ENCODE measurements around the gene OVOL2. TPM values are rescaled to one million over a fixed set of nuclear protein-coding genes. Genes with fewer than 3 reads are reported as not detected.

The OVOL2 gene
- total RNA-seq, 2 donors from 2014 or later: 25.6 to 34.8 TPM

GRCh38 chr20:17976305-17976704 lies 81.4 kb downstream of the OVOL2 start:
- no peak overlapping the region for H3K27ac ChIP-seq
- H3K4me3 ChIP-seq: no peak overlapping the region
- H3K36me3 ChIP-seq: no peaks in the 10 kb centered on the region
- 93% methylated on average over 6 of the region's 6 CpGs for WGBS
- TF ChIP-seq POLR2AphosphoS5 (IDR thresholded peaks at IDR 0.05): no peak
- no peak for TF ChIP-seq CTCF (IDR thresholded peaks at IDR 0.05)
- no peak for TF ChIP-seq POLR2A (IDR thresholded peaks at IDR 0.05)
- no peaks in the 10 kb centered on the region for H3K9me3 ChIP-seq
- intact Hi-C loops (cut with DNase I): no loop called here
- H3K4me1 ChIP-seq (replicated peaks): no peaks in the 10 kb centered on the region
- DNase-seq (ENCODE audit: low spot score): no peak
- no peaks in the 10 kb centered on the region for H3K27me3 ChIP-seq (replicated peaks; ENCODE audit: insufficient read depth)

Small RNAs within 50 kb of the gene (small RNA-seq; reads per million reads assigned to genes)
- gene RNU7-137P: 0 reads per million in 2 donors

Other genes with a start within 250 kb of the OVOL2 start
- gene SNX5, start 89.1 kb downstream of the OVOL2 start, total RNA-seq: 10 to 100 TPM; 48.3 to 84.8 TPM
- 10 to 100 TPM; 11.1 to 15.5 TPM for gene MGME1, start 88.9 kb downstream of the OVOL2 start, total RNA-seq
- 10 to 100 TPM; 15.2 to 23.3 TPM for gene KAT14, start 79.9 kb upstream of the OVOL2 start, total RNA-seq
- 10 to 100 TPM; 17.6 to 19.2 TPM for gene PET117, start 79.9 kb upstream of the OVOL2 start, total RNA-seq
- 10 to 100 TPM; 15.2 to 23.1 TPM for gene ZNF133, start 230.6 kb upstream of the OVOL2 start, total RNA-seq

All from prostate gland (tissue), 2 donors.